Breast epithelium (tissue), 3 donors: ENCODE data around the gene AKR1D1.

Experiments
- CTCF ChIP-seq, 3 donors: fragments of 450-650 bp; IDR thresholded peaks; one replicate each; pipeline ENCODE4 v1.5.1; 2016 to 2017; ENCODE audit warnings: antibody characterized with exemption in 3 of 3, mild to moderate bottlenecking in 3 of 3, moderate library complexity in 3 of 3
- POLR2AphosphoS5 ChIP-seq, 3 donors: sonication (generic); formaldehyde crosslinking; IDR thresholded peaks; one replicate each; pipeline ENCODE4 v1.6.1; 2017; ENCODE audit warnings: antibody characterized with exemption in 3 of 3

- no peak for TF ChIP-seq CTCF (IDR thresholded peaks at IDR 0.05)
- no peak for TF ChIP-seq POLR2AphosphoS5 (IDR thresholded peaks at IDR 0.05)
Measured at GRCh38 chr7:138070908-138071307, 5.4 kb upstream of the AKR1D1 start.
